HepG2 (cell line): ENCODE data around the gene STRN3. TPM values are rescaled to one million over a fixed set of nuclear protein-coding genes. Genes with fewer than 3 reads are reported as not detected.

Experiments used
- ATAC-seq: fragments of 200-7000 bp; cut with Tn5 transposase; 3 replicates; pipeline ENCODE4 v1.9.1; 2020; ENCODE audit warnings: mild to moderate bottlenecking, moderate library complexity
- BruUV-seq: library from RNA; stranded (reverse); fragments of 400-500 nt; replicated peaks from 2 replicates; lab custom pipeline; 2021; lab: Mats Ljungman, UMichigan
- CTCF ChIA-PET: fragments of 300-600 bp; formaldehyde crosslinking; extraction: SDS; loops from one replicate; lab custom pipeline; 2021; ENCODE audit warnings: low total read pairs, inconsistent platforms, low intra/inter-chr PET ratio; lab: Yijun Ruan, JAX
- POLR2A ChIA-PET: fragments of 350-600 bp; sonication (Branson Sonifier 250); formaldehyde crosslinking; loops from one replicate; lab custom pipeline; 2020; ENCODE audit warnings: antibody characterized with exemption, inconsistent platforms; lab: Yijun Ruan, JAX
- DNase-seq: peaks from one replicate; pipeline ENCODE4 v3.0.0-alpha.2; 2015; ENCODE audit warnings: low spot score
- FAIRE-seq: peaks from 3 replicates; lab custom pipeline; 2011; peaks lifted over from hg19 to GRCh38; lab: Jason Lieb, UNC
- H2AFZ ChIP-seq: one replicate; pipeline ENCODE4 v1.6.1; 2011; ENCODE audit warnings: low read length, inconsistent platforms
- H3K27ac ChIP-seq: fragments of 300-600 bp; 3 replicates; pipeline ENCODE4 v1.8.0; 2011; ENCODE audit warnings: mixed run types, mild to moderate bottlenecking, mixed read lengths, low read length, inconsistent platforms; ENCODE audit not compliant: insufficient read depth; ENCODE audit errors: extremely low read length
- H3K27me3 ChIP-seq, 2 experiments: fragments of 200-600 bp in 1 of 2; 2 replicates in 1 of 2; 3 replicates in 1 of 2; pipeline versions ENCODE4 v1.6.0 to v1.8.0; 2011; ENCODE audit warnings: low read length in 2 of 2, mild to moderate bottlenecking in 2 of 2, moderate library complexity in 2 of 2, inconsistent platforms in 1 of 2; ENCODE audit not compliant: insufficient read depth in 2 of 2, control insufficient read depth in 1 of 2
- H3K36me3 ChIP-seq, 2 experiments: fragments of 200-600 bp in 1 of 2; replicated peaks in 1 of 2; 2 replicates in 1 of 2; 3 replicates in 1 of 2; pipeline versions ENCODE4 v1.5.1 to v1.8.0; 2011; ENCODE audit warnings: low read length in 2 of 2, inconsistent platforms in 1 of 2; ENCODE audit not compliant: insufficient read depth in 2 of 2, control insufficient read depth in 1 of 2
- H3K4me1 ChIP-seq: 2 replicates; pipeline ENCODE4 v1.5.1; 2012; ENCODE audit warnings: low read length, inconsistent platforms; ENCODE audit not compliant: insufficient read depth
- H3K4me2 ChIP-seq: 2 replicates; pipeline ENCODE4 v1.6.0; 2011; ENCODE audit warnings: low read depth, low read length, inconsistent platforms
- H3K4me3 ChIP-seq, 3 experiments: fragments of 200-600 bp in 1 of 3; sonication (generic), shearing (Covaris generic) in 1 of 3; replicated peaks in 1 of 3; 2 replicates each; pipeline ENCODE4 v1.5.1; 2011 to 2016; ENCODE audit warnings: low read length in 3 of 3, inconsistent platforms in 2 of 3, low read depth in 2 of 3, mild to moderate bottlenecking in 2 of 3, control low read depth in 1 of 3, mixed read lengths in 1 of 3; ENCODE audit not compliant: insufficient read depth in 1 of 3
- H3K79me2 ChIP-seq: one replicate; pipeline ENCODE4 v1.6.1; 2011; ENCODE audit warnings: low read length, inconsistent platforms; ENCODE audit not compliant: insufficient read depth
- H3K9ac ChIP-seq: 2 replicates; pipeline ENCODE4 v1.6.0; 2011; ENCODE audit warnings: mild to moderate bottlenecking, low read depth, low read length, inconsistent platforms; ENCODE audit not compliant: insufficient read depth
- H3K9me3 ChIP-seq: 2 replicates; pipeline ENCODE4 v1.5.1; 2012; ENCODE audit warnings: mild to moderate bottlenecking, low read length
- H4K20me1 ChIP-seq: 2 replicates; pipeline ENCODE4 v1.6.0; 2011; ENCODE audit warnings: inconsistent platforms, mild to moderate bottlenecking, low read length, moderate library complexity; ENCODE audit not compliant: insufficient read depth
- AGO1 ChIP-seq: fragments of 200-400 bp; formaldehyde crosslinking; IDR thresholded peaks from 2 replicates; pipeline ENCODE4 v1.6.1; 2017; ENCODE audit warnings: mild to moderate bottlenecking, low read depth, low read length, moderate library complexity; ENCODE audit not compliant: poor library complexity, severe bottlenecking
- ESRRA ChIP-seq: sonication (generic); formaldehyde crosslinking; IDR thresholded peaks from 2 replicates; pipeline ENCODE4 v1.5.1; 2020; ENCODE audit warnings: mild to moderate bottlenecking, low read depth, missing genetic modification reagents
- FOXK1 ChIP-seq: sonication (generic); formaldehyde crosslinking; IDR thresholded peaks from 2 replicates; pipeline ENCODE4 v1.4.0; 2020; ENCODE audit warnings: low read depth, missing genetic modification reagents, borderline replicate concordance
- SIX1 ChIP-seq: sonication (generic); formaldehyde crosslinking; IDR thresholded peaks from 2 replicates; pipeline ENCODE4 v1.4.0; 2020; ENCODE audit warnings: missing genetic modification reagents, borderline replicate concordance
- YEATS4 ChIP-seq: sonication (generic); formaldehyde crosslinking; IDR thresholded peaks from 2 replicates; pipeline ENCODE4 v1.4.0; 2020; ENCODE audit warnings: missing genetic modification reagents, borderline replicate concordance
- ZKSCAN8 ChIP-seq: IDR thresholded peaks from 2 replicates; pipeline ENCODE4 v1.6.1; 2016; ENCODE audit warnings: borderline replicate concordance, missing genetic modification reagents, missing compliant biosample characterization
- ZNF264 ChIP-seq: sonication (generic); formaldehyde crosslinking; IDR thresholded peaks from 2 replicates; pipeline ENCODE4 v1.4.0; 2020; ENCODE audit warnings: missing genetic modification reagents
- ZNF335 ChIP-seq: sonication (generic); formaldehyde crosslinking; IDR thresholded peaks from 2 replicates; pipeline ENCODE4 v1.4.0; 2020; ENCODE audit warnings: missing genetic modification reagents
- ZNF777 ChIP-seq: sonication (generic); formaldehyde crosslinking; IDR thresholded peaks from 2 replicates; pipeline ENCODE4 v1.4.0; 2020; ENCODE audit warnings: missing genetic modification reagents
- in situ Hi-C: cut with HindIII; loops from 2 replicates; pipeline ENCODE4 v1.10.0; 2017; ENCODE audit warnings: low pct_unique_long_range_greater_than_20kb; ENCODE audit not compliant: extremely low pct_ligation_motif_present
- intact Hi-C: fragments of 100-400 bp; cut with micrococcal nuclease; formaldehyde crosslinking; loops from one replicate; pipeline ENCODE4 v1.10.0; 2022; ENCODE audit not compliant: unreplicated experiment
- polyA plus RNA-seq, 8 experiments: library from polyadenylated mRNA; depleted of rRNA in 3 of 8; stranded (reverse) in 7 of 8; unstranded in 1 of 8; fragments of >200 nt; fragmentation: Illumina TruSeq in 4 of 8; extraction: Trizol in 4 of 8; gene quantifications; 2 replicates each; pipeline versions ENCODE4 v1.2.1 to v1.2.3, GENCODE V29; 2011 to 2016; ENCODE audit warnings: low read depth in 4 of 8, missing spikeins in 1 of 8, mixed read lengths in 1 of 8; ENCODE audit not compliant: insufficient read depth in 1 of 8
- total RNA-seq, 5 experiments: library from RNA; depleted of rRNA; stranded (reverse); fragments of >200 nt; fragmentation: Illumina TruSeq; extraction: Trizol; gene quantifications; 2 replicates each; pipeline ENCODE4 v1.2.3, GENCODE V29; 2016; ENCODE audit warnings: low read depth in 1 of 5
- TF ChIP-seq, protein P1 (sequence below): sonication (generic); formaldehyde crosslinking; IDR thresholded peaks from 2 replicates; pipeline ENCODE4 v1.5.0; 2020; ENCODE audit warnings: missing genetic modification reagents
- TF ChIP-seq, protein P2 (sequence below): sonication (generic); formaldehyde crosslinking; IDR thresholded peaks from 2 replicates; pipeline ENCODE4 v1.5.0; 2020; ENCODE audit warnings: missing genetic modification reagents
- TF ChIP-seq, protein P3 (sequence below): sonication (generic); formaldehyde crosslinking; IDR thresholded peaks from 2 replicates; pipeline ENCODE4 v1.9.0; 2021; ENCODE audit warnings: missing genetic modification reagents, borderline replicate concordance
- TF ChIP-seq, protein P4 (sequence below): sonication (generic); formaldehyde crosslinking; IDR thresholded peaks from 2 replicates; pipeline ENCODE4 v1.4.0; 2020; ENCODE audit warnings: missing genetic modification reagents

Gene STRN3
- total and polyA plus RNA-seq, 2 of the 13 experiments (the other 11 are each of a cell fraction or from before 2014, with no cell fraction given), result 49.4 to 123 TPM

DNA sequence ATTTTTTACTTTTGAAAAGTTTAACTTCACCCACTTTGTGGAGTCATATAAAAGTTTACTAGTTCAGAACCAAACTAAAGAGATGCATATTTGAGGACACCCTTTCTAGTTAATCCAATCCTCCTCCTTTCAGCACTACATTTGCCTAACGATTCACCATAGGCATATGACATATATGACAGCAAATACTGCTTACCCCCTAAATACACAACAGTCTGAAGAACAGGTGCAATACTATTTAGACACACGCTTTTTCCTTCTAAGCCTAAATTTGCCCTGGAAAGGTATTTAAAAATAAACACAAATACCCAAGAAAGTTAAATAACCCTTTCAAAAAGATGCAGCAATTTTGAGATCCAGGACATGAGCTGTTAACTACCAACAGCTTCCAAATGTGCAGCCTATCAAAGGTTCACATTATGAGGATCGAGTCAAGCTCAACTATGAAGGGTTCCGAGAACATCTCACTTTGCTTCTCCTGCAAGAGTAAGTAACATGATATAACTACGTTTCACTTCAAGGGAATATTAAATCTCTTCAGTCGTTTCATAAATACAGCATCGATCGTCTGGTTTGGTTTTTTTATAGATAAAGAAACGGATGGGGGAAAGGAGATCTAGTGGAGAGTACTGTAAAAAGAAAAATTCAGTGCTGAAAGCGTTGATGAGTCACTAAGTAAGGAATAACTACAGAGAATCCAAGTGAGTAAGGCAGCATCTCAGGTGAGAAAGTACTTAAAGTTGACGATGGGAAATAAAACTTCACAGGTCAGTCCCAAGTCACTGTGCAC, 1.4 kb downstream of the STRN3 start (continued):
- TF ChIP-seq, protein P1, sequence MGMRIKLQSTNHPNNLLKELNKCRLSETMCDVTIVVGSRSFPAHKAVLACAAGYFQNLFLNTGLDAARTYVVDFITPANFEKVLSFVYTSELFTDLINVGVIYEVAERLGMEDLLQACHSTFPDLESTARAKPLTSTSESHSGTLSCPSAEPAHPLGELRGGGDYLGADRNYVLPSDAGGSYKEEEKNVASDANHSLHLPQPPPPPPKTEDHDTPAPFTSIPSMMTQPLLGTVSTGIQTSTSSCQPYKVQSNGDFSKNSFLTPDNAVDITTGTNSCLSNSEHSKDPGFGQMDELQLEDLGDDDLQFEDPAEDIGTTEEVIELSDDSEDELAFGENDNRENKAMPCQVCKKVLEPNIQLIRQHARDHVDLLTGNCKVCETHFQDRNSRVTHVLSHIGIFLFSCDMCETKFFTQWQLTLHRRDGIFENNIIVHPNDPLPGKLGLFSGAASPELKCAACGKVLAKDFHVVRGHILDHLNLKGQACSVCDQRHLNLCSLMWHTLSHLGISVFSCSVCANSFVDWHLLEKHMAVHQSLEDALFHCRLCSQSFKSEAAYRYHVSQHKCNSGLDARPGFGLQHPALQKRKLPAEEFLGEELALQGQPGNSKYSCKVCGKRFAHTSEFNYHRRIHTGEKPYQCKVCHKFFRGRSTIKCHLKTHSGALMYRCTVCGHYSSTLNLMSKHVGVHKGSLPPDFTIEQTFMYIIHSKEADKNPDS (CRISPR knock-in tag), result peak; percentile 66

DNA sequence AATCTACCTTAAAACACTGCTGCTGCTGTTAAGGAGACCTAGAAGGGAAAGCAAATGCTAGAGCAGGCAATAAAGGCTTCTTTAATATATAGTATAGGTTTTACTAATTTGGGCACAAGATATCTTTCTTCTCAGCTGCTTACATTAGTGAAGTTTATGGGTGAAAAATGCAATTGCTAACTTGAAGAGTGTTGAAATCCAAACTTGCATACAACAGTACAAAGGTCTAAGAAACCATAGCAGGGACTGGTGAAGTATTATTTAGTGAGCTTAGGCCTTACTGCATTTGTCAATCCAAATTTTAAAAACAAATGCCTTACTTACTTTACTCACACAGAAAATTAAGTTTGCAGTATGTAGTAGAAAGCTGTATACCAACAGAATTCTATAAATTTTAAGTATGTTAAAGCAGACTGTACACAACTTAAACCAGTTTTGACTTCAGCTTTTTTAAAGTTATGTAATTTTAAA, 2.1 kb downstream of the STRN3 start:
- ChIA-PET CTCF (no interaction called here), POLR2A (interaction anchor here (0.7 to 5.1 kb wide), 13 partner anchors 9 to 396 kb away, joined by 3 to 126 read pairs (median 4); partner anchors contain the start of genes COCH, HEATR5A and HECTD1)
- Histone ChIP-seq H3K9ac (peak overlapping the region; percentile 99), H3K4me3 (peak overlapping the region; percentile 96 to 97 (median 96); a peak in 5 of 6 replicates), H3K79me2 (peaks cover 77% of the 10 kb centered on the region), H3K36me3 (peaks cover 10 to 20% of the 10 kb centered on the region in 2 experiments), H4K20me1 (peaks cover 52% of the 10 kb centered on the region), H3K4me1 (peaks cover 70% of the 10 kb centered on the region), H3K27ac (peak overlapping the region; percentile 73), H3K4me2 (peak overlapping the region; percentile 86), H2AFZ (no peak overlapping the region), H3K9me3 (no peaks in the 10 kb centered on the region), H3K27me3 (peaks cover 0 to 5% of the 10 kb centered on the region in 2 experiments; a peak in 1 of 5 replicates)
- in situ Hi-C loops, result loop anchor here (10.0 kb wide), 1 partner anchor 61 kb away; no protein-coding TSS in a partner anchor
- DNase-seq (peak; percentile 82), ATAC-seq (no peak), FAIRE-seq (peak; percentile 60)
- BruUV-seq, result no TSS peak
- intact Hi-C loops, result loop anchor here (2.0 kb wide), 1 partner anchor 15 kb away; no protein-coding TSS in a partner anchor
- TF ChIP-seq, protein P2, sequence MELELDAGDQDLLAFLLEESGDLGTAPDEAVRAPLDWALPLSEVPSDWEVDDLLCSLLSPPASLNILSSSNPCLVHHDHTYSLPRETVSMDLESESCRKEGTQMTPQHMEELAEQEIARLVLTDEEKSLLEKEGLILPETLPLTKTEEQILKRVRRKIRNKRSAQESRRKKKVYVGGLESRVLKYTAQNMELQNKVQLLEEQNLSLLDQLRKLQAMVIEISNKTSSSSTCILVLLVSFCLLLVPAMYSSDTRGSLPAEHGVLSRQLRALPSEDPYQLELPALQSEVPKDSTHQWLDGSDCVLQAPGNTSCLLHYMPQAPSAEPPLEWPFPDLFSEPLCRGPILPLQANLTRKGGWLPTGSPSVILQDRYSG (CRISPR knock-in tag), result peak; percentile 43; the same call in 1 of the 2 replicates
- TF ChIP-seq, protein P3, sequence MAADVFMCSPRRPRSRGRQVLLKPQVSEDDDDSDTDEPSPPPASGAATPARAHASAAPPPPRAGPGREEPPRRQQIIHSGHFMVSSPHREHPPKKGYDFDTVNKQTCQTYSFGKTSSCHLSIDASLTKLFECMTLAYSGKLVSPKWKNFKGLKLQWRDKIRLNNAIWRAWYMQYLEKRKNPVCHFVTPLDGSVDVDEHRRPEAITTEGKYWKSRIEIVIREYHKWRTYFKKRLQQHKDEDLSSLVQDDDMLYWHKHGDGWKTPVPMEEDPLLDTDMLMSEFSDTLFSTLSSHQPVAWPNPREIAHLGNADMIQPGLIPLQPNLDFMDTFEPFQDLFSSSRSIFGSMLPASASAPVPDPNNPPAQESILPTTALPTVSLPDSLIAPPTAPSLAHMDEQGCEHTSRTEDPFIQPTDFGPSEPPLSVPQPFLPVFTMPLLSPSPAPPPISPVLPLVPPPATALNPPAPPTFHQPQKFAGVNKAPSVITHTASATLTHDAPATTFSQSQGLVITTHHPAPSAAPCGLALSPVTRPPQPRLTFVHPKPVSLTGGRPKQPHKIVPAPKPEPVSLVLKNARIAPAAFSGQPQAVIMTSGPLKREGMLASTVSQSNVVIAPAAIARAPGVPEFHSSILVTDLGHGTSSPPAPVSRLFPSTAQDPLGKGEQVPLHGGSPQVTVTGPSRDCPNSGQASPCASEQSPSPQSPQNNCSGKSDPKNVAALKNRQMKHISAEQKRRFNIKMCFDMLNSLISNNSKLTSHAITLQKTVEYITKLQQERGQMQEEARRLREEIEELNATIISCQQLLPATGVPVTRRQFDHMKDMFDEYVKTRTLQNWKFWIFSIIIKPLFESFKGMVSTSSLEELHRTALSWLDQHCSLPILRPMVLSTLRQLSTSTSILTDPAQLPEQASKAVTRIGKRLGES (CRISPR knock-in tag), result peak; percentile 43; the same call in 1 of the 2 replicates
- TF ChIP-seq, protein P4, sequence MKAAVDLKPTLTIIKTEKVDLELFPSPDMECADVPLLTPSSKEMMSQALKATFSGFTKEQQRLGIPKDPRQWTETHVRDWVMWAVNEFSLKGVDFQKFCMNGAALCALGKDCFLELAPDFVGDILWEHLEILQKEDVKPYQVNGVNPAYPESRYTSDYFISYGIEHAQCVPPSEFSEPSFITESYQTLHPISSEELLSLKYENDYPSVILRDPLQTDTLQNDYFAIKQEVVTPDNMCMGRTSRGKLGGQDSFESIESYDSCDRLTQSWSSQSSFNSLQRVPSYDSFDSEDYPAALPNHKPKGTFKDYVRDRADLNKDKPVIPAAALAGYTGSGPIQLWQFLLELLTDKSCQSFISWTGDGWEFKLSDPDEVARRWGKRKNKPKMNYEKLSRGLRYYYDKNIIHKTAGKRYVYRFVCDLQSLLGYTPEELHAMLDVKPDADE (CRISPR knock-in tag), result 0 out of 2 replicates have a peak, but pooled peaks have one; percentile 28
- TF ChIP-seq ZNF777 (CRISPR knock-in tag), result no peak
- TF ChIP-seq ZNF264 (CRISPR knock-in tag), result peak; percentile 83
- TF ChIP-seq ESRRA, result 0 out of 2 replicates have a peak, but pooled peaks have one; percentile 54
- TF ChIP-seq ZKSCAN8 (CRISPR knock-in tag), result peak; percentile 39; the same call in 1 of the 2 replicates
- 0 out of 2 replicates have a peak, but pooled peaks have one; percentile 25 for TF ChIP-seq SIX1 (CRISPR knock-in tag)
- TF ChIP-seq FOXK1 (CRISPR knock-in tag), result peak; percentile 52; the same call in 1 of the 2 replicates
- peak; percentile 59 for TF ChIP-seq YEATS4 (CRISPR knock-in tag)
- TF ChIP-seq AGO1, result no peak
- TF ChIP-seq ZNF335, result no peak
